SK-N-SH (cell line): ENCODE data around the gene AFM. TPM values are rescaled to one million over a fixed set of nuclear protein-coding genes. Genes with fewer than 3 reads are reported as not detected.

Experiments used
- CTCF ChIA-PET: fragments of 300-600, 350-600 bp; formaldehyde crosslinking; extraction: SDS; loops from one replicate; lab custom pipeline; 2021; lab: Yijun Ruan, JAX
- POLR2A ChIA-PET: fragments of 350-600 bp; sonication (Branson Sonifier 250); formaldehyde crosslinking; extraction: SDS; loops from one replicate; lab custom pipeline; 2020; ENCODE audit warnings: antibody characterized with exemption, inconsistent platforms; lab: Yijun Ruan, JAX
- DNase-seq: peaks from one replicate; pipeline ENCODE4 v3.0.0; 2012
- H2AFZ ChIP-seq: fragments of 200-600 bp; sonication (generic); 2 replicates; pipeline ENCODE4 v1.8.1; 2016; ENCODE audit warnings: antibody characterized with exemption, mild to moderate bottlenecking, low read depth
- H3F3A ChIP-seq: fragments of 200-600 bp; sonication (generic); replicated peaks from 2 replicates; pipeline ENCODE3; 2016; ENCODE audit warnings: antibody characterized with exemption, mild to moderate bottlenecking; ENCODE audit not compliant: insufficient read depth
- H3K27ac ChIP-seq, 2 experiments: fragments of 200-500 bp in 1 of 2; fragments of 200-600 bp in 1 of 2; sonication (Bioruptor generic) in 1 of 2; sonication (generic), shearing (Covaris generic) in 1 of 2; 2 replicates each; pipeline versions ENCODE4 v1.5.1 to v1.6.1; 2014 to 2016; ENCODE audit warnings: low read depth in 2 of 2, inconsistent platforms in 1 of 2, low read length in 1 of 2, mild to moderate bottlenecking in 1 of 2, mixed read lengths in 1 of 2
- H3K27me3 ChIP-seq: fragments of 200-600 bp; sonication (generic), shearing (Covaris generic); 2 replicates; pipeline ENCODE4 v1.6.1; 2016; ENCODE audit warnings: mixed run types; ENCODE audit not compliant: insufficient read depth
- H3K36me3 ChIP-seq, 2 experiments: fragments of 200-500 bp in 1 of 2; fragments of 200-600 bp in 1 of 2; sonication (Bioruptor generic) in 1 of 2; sonication (generic) in 1 of 2; replicated peaks in 1 of 2; 2 replicates each; pipeline versions ENCODE3 to v1.5.1; 2014 to 2016; ENCODE audit warnings: low read length in 1 of 2, mild to moderate bottlenecking in 1 of 2; ENCODE audit not compliant: insufficient read depth in 2 of 2, control insufficient read depth in 1 of 2
- H3K4me1 ChIP-seq, 2 experiments: fragments of 200-500 bp in 1 of 2; fragments of 200-600 bp in 1 of 2; sonication (Bioruptor generic) in 1 of 2; sonication (generic), shearing (Covaris generic) in 1 of 2; 2 replicates each; pipeline versions ENCODE4 v1.5.1 to v1.6.1; 2014 to 2016; ENCODE audit warnings: low read depth in 1 of 2, low read length in 1 of 2, mixed run types in 1 of 2; ENCODE audit not compliant: insufficient read depth in 2 of 2, control insufficient read depth in 1 of 2
- H3K4me2 ChIP-seq: fragments of 200-600 bp; sonication (generic), shearing (Covaris generic); 2 replicates; pipeline ENCODE4 v1.6.1; 2017; ENCODE audit warnings: mixed run types
- H3K4me3 ChIP-seq, 2 experiments: fragments of 200-500 bp in 1 of 2; fragments of 200-600 bp in 1 of 2; sonication (Bioruptor generic) in 1 of 2; sonication (generic), shearing (Covaris generic) in 1 of 2; 2 replicates each; pipeline versions ENCODE4 v1.5.1 to v1.8.1; 2014 to 2016; ENCODE audit warnings: low read depth in 2 of 2, inconsistent platforms in 1 of 2, low read length in 1 of 2, mild to moderate bottlenecking in 1 of 2, mixed read lengths in 1 of 2, moderate library complexity in 1 of 2
- H3K79me2 ChIP-seq: fragments of 200-600 bp; sonication (generic); 2 replicates; pipeline ENCODE4 v1.8.1; 2017; ENCODE audit warnings: mild to moderate bottlenecking; ENCODE audit not compliant: insufficient read depth
- H3K9ac ChIP-seq: fragments of 200-600 bp; sonication (generic); 2 replicates; pipeline ENCODE4 v1.6.1; 2017; ENCODE audit warnings: mixed run types
- H3K9me2 ChIP-seq: fragments of 200-600 bp; sonication (generic); 2 replicates; pipeline ENCODE4 v1.6.1; 2017; ENCODE audit warnings: mixed run types
- H3K9me3 ChIP-seq: fragments of 200-600 bp; sonication (generic); 2 replicates; pipeline ENCODE4 v1.6.1; 2017; ENCODE audit warnings: mixed run types, mild to moderate bottlenecking, moderate library complexity
- H4K20me1 ChIP-seq: fragments of 200-600 bp; sonication (generic); 2 replicates; pipeline ENCODE4 v1.6.1; 2017; ENCODE audit warnings: mild to moderate bottlenecking, mixed run types; ENCODE audit not compliant: insufficient read depth
- ELF1 ChIP-seq: IDR thresholded peaks from 2 replicates; pipeline ENCODE4 v1.4.0; 2012
- EZH2phosphoT487 ChIP-seq: fragments of 200-600 bp; sonication (generic); IDR thresholded peaks from 2 replicates; pipeline ENCODE4 v1.6.1; 2017; ENCODE audit warnings: low read depth, mixed run types, mild to moderate bottlenecking, antibody characterized with exemption, moderate library complexity, borderline replicate concordance
- FOXJ3 ChIP-seq: sonication (generic); formaldehyde crosslinking; IDR thresholded peaks from 2 replicates; pipeline ENCODE4 v1.5.1; 2020; ENCODE audit warnings: mild to moderate bottlenecking, missing genetic modification reagents
- FOXM1 ChIP-seq: IDR thresholded peaks from 2 replicates; pipeline ENCODE4 v1.4.0; 2012; ENCODE audit warnings: low read depth, mild to moderate bottlenecking
- GABPA ChIP-seq: IDR thresholded peaks from 2 replicates; pipeline ENCODE4 v1.4.0; 2012; ENCODE audit warnings: low read depth, mild to moderate bottlenecking
- JUND ChIP-seq: IDR thresholded peaks from 2 replicates; pipeline ENCODE4 v1.4.0; 2012
- NRF1 ChIP-seq: IDR thresholded peaks from 2 replicates; pipeline ENCODE4 v1.6.1; 2012; ENCODE audit warnings: low read depth, mild to moderate bottlenecking, low read length
- RAD21 ChIP-seq: IDR thresholded peaks from 2 replicates; pipeline ENCODE4 v1.6.1; 2012; ENCODE audit warnings: mild to moderate bottlenecking, low read length
- RXRA ChIP-seq: IDR thresholded peaks from 2 replicates; pipeline ENCODE4 v1.4.0; 2012; ENCODE audit warnings: low read depth, mild to moderate bottlenecking, borderline replicate concordance
- SIN3A ChIP-seq: IDR thresholded peaks from 2 replicates; pipeline ENCODE4 v1.6.1; 2012; ENCODE audit warnings: low read depth, mild to moderate bottlenecking, low read length, moderate library complexity, borderline replicate concordance
- SMC3 ChIP-seq: IDR thresholded peaks from 2 replicates; pipeline ENCODE4 v1.6.1; 2012; ENCODE audit warnings: low read depth, low read length, improper control_type of control experiment
- TCF12 ChIP-seq: IDR thresholded peaks from 2 replicates; pipeline ENCODE4 v1.4.0; 2012
- TEAD4 ChIP-seq: IDR thresholded peaks from 2 replicates; pipeline ENCODE4 v1.4.0; 2012; ENCODE audit warnings: mild to moderate bottlenecking, borderline replicate concordance; ENCODE audit not compliant: insufficient read depth
- USF1 ChIP-seq: IDR thresholded peaks from 2 replicates; pipeline ENCODE4 v1.4.0; 2012; ENCODE audit warnings: low read depth, borderline replicate concordance
- YY1 ChIP-seq: IDR thresholded peaks from 2 replicates; pipeline ENCODE4 v1.4.0; 2012; ENCODE audit warnings: low read depth, mild to moderate bottlenecking
- WGBS: methylation state at CpG from one replicate; pipeline ENCODE4 v1.1.6; 2017; ENCODE audit warnings: low lambda C conversion rate; 5-methylcytosine and 5-hydroxymethylcytosine counted together
- polyA plus RNA-seq, 3 experiments: library from polyadenylated mRNA; depleted of rRNA; stranded (reverse); fragments of >200 nt; gene quantifications; 2 replicates each; pipeline ENCODE4 v1.2.3, GENCODE V29; 2012
- TF ChIP-seq, protein P1 (sequence below): fragments of 150-350 bp; IDR thresholded peaks from 2 replicates; pipeline ENCODE4 v1.6.1; 2016; ENCODE audit warnings: mild to moderate bottlenecking, low read depth, low read length

The AFM gene
- polyA plus RNA-seq, 1 of the 3 experiments (the other 2 are of a cell fraction), result not detected

- Histone ChIP-seq H3K79me2 (no peaks in the 10 kb centered on the region), H3K4me2 (no peak overlapping the region), H3K27ac (no peak overlapping the region), H3F3A (no peaks in the 10 kb centered on the region), H3K9me3 (no peaks in the 10 kb centered on the region), H3K4me3 (no peak overlapping the region), H3K9me2 (no peaks in the 10 kb centered on the region), H3K27me3 (no peaks in the 10 kb centered on the region; the same call in 1 of the 2 replicates), H3K9ac (no peak overlapping the region), H3K36me3 (no peaks in the 10 kb centered on the region), H3K4me1 (no peaks in the 10 kb centered on the region), H4K20me1 (no peaks in the 10 kb centered on the region), H2AFZ (no peak overlapping the region)
- TF ChIP-seq TCF12 (no peak), SIN3A (no peak), RXRA (no peak), RAD21 (no peak), USF1 (no peak), EZH2phosphoT487 (no peak), ELF1 (no peak), SMC3 (no peak), YY1 (no peak), NRF1 (no peak), FOXM1 (no peak), JUND (no peak), TEAD4 (no peak), FOXJ3 (CRISPR knock-in tag) (no peak), GABPA (no peak)
- TF ChIP-seq, protein P1, sequence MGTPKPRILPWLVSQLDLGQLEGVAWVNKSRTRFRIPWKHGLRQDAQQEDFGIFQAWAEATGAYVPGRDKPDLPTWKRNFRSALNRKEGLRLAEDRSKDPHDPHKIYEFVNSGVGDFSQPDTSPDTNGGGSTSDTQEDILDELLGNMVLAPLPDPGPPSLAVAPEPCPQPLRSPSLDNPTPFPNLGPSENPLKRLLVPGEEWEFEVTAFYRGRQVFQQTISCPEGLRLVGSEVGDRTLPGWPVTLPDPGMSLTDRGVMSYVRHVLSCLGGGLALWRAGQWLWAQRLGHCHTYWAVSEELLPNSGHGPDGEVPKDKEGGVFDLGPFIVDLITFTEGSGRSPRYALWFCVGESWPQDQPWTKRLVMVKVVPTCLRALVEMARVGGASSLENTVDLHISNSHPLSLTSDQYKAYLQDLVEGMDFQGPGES, result no peak
- 6% methylated on average over 3 of the region's 3 CpGs for whole genome bisulfite sequencing
- ChIA-PET CTCF (interaction anchor here (0.5 to 1.1 kb wide), 2 partner anchors 13 to 473 kb away, joined by 3 to 5 read pairs; no protein-coding TSS in a partner anchor), POLR2A (no interaction called here)
- no peak for DNase-seq
These were observed 22.5 kb upstream of the AFM start for GRCh38 chr4:73459048-73459421.

DNA sequence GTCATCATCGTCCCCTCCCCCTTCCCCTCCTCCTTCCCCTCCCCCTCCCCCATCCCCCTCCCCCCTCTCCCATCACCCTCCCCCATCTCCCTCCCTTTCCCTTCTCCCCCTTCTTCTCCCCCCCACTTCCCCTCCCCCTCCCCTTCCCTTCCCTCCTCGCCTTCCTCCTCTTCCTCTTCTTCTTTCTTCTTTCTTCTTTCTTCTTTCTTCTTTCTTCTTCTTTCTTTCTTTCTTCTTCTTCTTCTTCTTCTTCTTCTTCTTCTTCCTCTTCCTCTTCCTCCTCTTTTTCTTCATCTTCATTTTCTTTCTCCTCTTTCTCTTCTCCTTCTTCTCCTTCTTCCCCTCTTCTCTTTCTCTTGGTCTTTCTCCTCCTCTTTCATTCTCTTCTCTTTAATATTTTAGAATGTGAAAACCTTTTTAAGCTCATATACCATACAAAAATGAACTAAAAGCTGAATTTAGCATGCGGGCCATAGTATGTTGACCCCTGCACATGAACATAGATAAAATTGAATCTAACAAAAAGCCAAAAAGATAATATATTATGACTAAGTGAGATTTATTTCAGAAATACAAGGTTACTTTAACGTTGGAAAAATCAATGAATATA, 20.5 kb upstream of the AFM start:
- Histone ChIP-seq H3F3A (no peaks in the 10 kb centered on the region), H3K4me3 (no peak overlapping the region), H3K27ac (no peak overlapping the region), H3K9me3 (no peaks in the 10 kb centered on the region), H3K9me2 (no peaks in the 10 kb centered on the region), H3K4me1 (no peaks in the 10 kb centered on the region), H3K9ac (no peak overlapping the region), H2AFZ (no peak overlapping the region), H4K20me1 (no peaks in the 10 kb centered on the region), H3K36me3 (no peaks in the 10 kb centered on the region), H3K4me2 (no peak overlapping the region), H3K79me2 (no peaks in the 10 kb centered on the region), H3K27me3 (no peaks in the 10 kb centered on the region; the same call in 1 of the 2 replicates)
- POLR2A ChIA-PET, result no interaction called here
- CTCF ChIA-PET, result interaction anchor here (0.7 kb wide), 1 partner anchor 9 kb away, joined by 3 read pairs; no protein-coding TSS in a partner anchor
- DNase-seq, result no peak
- TF ChIP-seq RXRA (no peak), TCF12 (no peak), JUND (no peak), FOXJ3 (CRISPR knock-in tag) (no peak), EZH2phosphoT487 (no peak), TEAD4 (no peak), SIN3A (no peak), YY1 (no peak)
- 18% methylated on average over 4 of the region's 4 CpGs for WGBS
